Activated CD8-positive, alpha-beta memory T cell treated with anti-CD3 and anti-CD28 coated beads for 1 hour (primary cell): ENCODE data around the gene CARS2.
"Not testable (repeated sequence)": the region's sequence is repeated elsewhere in the genome, so short reads cannot be mapped to it uniquely, and the experiment has no call there.

Source experiments
- DNase-seq, 2 donors: peaks; one replicate each; pipeline ENCODE4 v3.0.0-alpha.2; 2020; ENCODE audit warnings: low read depth in 1 of 2; ENCODE audit errors: extremely low read depth in 1 of 2

CARS2 gene

DNA sequence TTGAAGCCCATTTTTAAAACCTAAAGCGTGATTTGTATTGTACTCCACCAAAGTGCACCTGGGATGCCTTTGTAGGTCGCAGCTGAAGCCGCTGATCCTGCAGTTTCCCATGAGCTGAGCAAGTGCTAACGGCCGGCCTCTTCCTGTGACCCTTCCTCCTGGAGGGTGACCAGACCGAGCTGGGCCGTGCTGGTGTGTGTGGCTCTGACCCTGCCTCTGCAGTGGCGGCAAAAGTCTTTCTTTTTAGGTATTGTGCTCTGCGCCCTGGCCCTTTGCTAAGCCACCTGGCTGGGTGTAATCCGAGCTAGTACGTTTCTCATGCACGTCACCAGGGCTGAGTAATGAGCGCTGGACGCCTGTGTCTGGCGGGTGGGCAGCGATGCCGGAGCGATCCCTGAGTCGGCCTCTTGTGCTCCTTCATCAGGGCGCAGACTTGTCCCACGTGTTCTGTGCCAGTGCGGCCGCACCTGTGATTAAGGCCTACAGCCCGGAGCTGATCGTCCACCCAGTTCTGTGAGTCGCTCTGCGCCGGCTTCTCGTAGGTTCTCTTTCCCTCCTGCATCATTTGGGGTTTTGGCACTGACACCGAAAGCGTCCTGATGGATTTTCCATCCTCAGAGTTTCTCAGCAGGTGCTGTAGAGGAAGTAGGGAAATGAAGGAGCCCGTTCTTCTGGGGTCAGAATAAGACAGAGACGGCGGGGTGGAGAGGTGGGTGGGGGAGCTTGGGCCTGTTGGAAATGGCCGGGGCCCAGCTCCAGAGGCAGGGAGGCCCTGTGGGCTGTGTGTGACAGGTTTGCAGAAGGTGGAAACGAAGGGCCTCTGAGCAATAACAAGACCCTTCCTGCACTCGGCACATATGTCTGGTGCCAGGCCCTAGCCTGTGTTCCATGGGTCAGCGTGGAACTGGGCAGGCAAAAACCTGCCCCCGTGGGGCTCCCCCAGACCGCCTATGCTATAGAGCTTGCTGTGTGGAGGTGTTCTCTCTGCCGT is 80.9 kb downstream of the CARS2 start:
- no peak for DNase-seq

DNA sequence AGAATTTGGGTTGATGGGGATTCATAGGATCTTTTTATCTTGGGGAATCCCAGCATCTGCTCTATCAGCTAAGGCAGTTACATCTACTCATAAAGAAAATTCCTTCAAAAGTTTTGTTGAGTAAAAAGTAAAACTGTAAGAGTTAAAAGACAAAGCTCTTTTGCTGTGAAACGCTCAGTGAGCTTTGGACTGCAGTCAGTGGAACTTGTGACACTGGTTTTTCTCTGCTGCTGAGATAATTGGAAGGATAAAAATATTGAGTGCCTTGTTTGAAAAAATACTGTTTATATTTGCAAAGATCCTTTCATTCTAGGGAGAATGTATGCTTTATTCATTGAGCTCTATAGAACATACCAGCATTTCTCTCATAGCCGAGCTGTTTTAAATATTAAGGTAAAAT is 85.3 kb downstream of the CARS2 start:
- DNase-seq: no peak

DNA sequence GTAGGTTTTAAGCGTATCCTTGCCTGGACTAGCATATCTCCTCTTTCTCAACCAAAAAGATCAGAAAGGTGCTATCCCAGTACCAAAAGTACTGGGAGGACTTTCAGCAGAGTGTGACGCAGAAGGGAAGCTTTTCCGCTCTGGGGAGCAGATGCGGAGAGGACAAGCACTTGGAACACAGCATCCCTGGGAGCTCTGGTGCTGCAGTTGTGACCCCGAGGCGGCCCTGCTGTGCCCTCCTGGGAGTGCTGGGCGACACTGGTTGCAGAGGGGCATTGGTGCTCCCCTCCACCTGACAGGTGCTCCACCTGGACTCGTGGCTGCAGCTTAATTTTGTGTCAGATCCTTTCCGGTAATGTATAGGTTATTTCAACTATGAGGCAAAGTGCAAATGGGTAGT is 87.1 kb downstream of the CARS2 start:
- no peak for DNase-seq

DNA sequence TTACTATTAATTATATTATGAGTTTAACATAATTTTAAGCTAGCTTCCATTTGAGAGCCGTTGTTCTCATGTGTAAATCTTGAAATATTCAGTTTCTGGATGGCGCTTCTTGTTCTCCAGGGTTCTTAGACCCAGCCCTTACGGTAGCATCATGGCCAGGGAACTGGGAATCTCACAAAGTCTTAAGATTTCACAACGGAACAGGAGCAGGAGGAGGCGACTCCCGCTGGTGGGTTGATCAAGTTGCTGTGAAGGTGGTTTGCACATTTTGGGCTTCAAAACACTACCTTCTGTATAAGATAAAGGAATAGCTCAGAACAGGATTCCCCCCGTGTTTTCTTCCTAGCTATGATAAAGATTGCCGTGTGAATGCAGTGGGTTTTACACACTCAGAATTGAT is 87.7 kb downstream of the CARS2 start:
- no peak for DNase-seq

DNA sequence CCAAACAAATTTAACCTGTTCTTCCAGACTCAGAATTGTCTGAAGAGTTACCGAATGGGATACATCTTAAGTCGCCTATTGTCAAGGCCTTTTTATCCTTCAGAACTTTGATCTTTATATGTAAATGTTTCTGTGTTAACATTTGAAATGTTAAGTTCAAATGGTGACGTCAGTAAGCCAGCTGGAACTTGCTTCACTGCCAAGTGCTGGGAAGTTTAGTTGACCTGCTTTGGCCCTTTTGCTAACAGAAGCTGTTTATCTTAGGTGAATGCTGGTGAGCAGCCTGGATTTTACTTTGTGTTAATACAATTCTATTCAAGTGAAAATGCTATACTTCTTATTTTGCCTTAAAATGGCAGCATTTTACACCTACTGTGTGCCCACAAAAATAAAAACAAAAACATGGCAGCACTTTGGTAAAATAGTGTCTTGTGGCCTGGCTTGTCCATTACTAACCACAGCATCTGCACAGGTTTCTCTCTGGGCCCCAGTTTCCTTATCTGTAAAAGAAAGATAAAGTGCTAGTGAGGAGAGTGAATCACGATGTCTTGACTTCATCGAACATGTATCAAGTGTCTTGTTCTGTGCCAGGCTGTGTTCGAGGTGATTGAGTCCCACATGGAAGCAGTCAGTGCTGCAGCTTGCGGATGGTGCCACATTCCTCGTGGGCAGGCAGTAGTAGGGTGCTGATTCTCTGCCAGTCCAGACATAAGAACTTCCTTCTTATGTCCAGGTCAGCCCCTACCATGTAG is 88.4 kb downstream of the CARS2 start:
- no peak for DNase-seq

DNA sequence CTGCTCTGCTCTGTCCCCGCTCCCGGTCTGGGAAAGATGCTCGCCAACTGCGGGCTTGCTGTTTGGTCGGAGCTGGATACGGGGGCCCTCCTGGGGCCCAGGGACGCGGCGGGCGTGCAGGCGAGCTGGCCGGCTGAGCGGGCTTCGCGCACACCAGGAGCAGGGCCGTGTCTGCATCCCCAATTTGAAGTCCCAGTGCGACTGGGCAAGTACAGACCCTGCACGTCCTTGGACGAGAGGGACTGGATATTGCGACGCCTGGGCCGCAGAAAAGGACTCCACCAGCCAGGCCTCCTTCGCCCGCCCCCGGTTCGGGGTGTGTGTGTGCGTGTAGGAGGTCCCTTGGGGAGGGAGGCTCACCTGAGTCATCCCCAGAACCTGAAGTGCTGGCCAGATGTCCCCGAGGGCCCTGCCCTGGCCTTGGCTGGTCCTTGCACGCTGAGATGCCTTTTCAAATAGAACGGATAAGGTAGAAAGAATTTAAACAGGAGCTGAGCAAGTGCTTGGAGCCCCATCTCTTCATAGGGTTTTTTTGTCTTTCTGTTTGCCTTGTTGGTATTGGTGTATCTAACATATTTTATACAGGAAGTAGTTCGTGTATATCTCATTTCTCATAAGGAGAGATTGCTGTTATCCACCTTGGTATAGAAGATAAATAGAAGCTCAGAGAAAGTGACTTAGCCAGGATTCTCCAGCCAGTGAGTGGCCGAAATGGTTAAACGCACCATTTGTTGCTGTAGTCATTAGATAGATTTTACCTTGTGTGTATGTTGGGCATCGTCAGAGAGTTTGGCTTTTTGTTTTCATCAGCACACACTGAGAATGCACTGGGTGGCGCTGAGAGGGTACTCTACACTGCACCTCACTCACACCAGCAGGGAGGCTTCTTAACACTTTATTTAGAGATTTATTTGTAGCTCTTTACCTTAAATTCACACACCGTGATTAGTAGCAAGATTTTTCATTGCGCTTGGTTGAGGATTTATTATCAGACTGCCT is 89.5 kb downstream of the CARS2 start:
- DNase-seq: no peak

DNA sequence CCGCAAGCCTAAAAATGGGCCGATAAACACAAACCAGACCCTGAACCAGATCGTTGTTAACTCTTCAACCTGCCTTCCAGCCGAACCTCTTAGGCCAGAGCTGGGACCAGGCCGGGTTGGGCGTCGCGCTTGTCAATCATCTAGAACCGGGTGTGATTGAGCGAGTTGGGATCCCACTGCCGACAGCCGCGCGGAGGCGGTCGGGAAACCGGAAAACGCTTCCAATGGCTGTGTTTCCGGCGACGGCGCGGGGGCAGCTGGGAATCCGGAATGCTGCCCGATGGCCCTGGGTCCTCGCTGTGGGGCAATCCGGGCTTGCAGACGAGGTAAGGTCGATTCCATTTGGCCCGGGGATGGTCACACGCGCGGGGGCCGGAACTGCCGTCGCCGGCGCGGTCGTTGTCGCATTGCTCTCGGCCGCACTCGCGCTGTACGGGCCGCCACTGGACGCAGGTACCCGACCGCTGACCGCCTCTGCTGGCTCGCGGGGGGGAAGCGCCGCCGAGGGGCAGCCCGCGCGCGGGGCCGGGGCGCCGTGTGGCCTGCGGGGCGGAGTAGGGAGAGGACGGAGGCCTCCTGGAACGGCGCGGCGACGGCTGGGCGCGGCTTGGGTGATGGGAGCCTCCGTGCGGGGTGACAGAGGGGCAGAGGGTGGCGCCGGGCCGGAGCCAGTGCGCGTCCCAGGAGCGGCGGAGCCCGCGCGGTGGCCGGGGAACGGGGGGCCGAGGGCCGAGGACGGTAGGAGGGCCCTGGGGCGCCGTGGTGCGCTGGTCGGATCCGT is 90.4 kb downstream of the CARS2 start, which contains the start of gene NAXD:
TSS of gene NAXD (plus strand) at position 224 of the 781 bp plus-strand sequence. CDS start at position 281, 57 bp downstream.
- peak; percentile 38 to 54 for DNase-seq

DNA sequence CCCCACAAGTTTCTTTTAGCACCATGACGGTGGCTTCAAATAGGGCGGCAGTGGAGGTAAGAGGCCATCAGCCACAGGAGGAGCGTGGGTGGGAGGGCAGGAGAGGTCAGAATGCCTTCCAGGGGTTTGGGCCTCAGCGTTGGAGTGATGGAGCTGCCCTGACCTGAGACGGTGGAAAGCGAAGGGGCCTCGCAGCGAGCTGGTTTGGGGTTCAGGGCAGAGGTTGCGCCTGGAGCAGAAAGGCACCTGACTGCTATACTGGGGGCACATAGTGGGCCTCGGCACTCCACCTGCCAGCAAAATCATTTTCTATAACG is 91.0 kb downstream of the CARS2 start:
- no peak for DNase-seq

DNA sequence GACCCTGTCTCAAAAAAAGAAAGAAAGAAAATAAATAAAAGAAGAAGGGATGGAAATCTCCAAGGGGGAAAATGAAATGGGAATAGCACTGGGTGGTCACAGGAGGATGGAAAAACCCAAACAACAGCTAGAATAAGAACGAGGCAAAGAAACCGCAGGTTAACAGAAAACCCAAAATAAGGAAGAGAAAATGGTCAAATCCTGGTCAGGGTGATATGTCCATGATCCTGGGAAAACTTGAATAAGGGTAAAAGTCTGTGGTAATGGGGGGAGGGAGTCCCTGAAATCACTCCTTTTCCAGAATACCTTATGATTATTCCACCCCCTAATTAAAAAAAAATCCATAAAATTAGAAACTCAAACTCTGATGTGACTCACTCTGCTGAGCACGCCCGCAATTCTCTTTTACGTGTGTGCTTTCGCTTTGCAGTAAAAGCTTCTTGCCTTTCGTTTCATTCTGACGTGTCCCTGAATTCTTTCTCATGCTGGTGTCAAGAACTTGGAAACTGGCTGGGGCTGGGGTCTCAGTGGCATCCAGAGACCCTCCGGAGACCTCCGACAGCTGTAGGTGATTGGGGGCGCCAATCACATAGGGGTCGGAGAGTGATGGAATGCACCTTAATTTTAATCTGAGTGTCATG is 94.8 kb downstream of the CARS2 start:
- no peak for DNase-seq

DNA sequence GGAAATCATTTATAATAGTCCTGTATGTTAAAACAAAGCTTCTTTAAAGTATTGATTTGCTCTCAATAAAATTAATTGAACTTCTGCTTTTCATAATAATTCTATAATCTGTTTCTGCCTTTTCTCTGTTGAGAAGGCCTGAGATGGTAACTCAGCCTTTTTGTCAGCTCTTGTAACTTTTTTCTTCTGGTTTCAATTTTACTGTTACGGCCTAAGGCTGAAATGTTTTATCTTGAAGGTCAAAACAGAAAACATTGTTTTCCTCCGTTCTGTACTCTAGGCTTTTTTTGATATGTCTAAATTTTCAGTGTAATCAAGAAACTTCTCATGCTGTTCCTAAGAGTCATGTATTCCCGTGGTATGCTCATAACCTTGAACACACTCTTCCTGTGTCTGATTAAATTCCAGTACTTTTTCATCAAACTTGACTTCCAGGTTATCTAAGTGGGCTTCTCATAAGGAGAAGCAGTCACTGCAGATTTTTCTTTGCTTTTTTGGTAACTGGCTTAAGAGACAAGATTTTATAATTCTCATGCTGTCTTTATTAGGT is 98.2 kb downstream of the CARS2 start:
- no peak for DNase-seq

DNA sequence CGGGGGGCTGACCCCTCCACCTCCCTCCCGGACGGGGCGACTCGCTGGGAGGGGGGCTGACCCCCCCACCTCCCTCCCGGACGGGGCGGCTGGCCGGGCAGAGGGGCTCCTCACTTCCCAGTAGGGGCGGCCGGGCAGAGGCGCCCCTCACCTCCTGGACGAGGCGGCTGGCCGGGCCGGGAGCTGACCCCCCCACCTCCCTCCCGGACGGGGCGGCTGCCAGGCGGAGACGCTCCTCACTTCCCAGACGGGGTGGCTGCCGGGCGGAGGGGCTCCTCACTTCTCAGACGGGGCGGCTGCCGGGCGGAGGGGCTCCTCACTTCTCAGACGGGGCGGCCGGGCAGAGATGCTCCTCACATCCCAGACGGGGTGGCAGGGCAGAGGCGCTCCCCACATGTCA is 99.6 kb downstream of the CARS2 start:
- not testable (repeated sequence) for DNase-seq

DNA sequence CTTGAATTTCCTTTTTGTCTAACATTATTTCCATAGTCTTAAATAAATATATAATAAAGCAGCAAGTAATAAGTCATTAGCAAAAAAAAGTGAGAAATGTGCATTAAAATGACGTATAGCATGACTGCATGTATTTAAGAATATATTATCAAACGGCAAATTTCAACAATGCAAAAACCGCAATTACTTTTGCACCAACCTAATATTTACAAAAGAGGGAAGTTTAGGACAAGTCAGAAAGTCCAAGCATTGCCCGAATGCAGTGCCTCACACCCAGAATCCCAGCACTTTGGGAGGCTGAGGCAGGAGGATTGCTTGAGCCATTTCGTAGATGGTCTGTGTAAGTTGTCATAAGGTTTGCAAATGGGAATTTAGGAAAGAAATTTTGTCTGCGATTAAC is 100.8 kb downstream of the CARS2 start:
- DNase-seq: no peak

DNA sequence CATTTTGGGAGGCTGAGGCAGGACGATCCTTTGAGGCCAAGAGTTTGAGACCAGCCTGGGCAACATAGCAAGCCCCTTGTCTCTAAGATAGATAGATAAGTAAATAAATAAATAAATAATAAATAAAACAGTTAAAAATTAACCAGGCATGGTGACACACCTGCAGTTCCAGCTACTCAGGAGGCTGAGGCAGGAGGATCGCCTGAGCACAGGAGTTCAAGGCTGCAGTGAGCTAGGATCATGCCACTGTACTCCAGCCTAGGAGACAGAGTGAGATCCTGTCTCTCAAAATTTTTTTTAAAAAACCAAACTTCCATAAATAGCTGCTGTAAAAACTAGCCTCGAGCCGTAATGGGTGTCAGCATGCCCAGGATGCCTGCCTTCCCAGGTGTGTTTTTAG is 104.9 kb downstream of the CARS2 start:
- DNase-seq: no peak

DNA sequence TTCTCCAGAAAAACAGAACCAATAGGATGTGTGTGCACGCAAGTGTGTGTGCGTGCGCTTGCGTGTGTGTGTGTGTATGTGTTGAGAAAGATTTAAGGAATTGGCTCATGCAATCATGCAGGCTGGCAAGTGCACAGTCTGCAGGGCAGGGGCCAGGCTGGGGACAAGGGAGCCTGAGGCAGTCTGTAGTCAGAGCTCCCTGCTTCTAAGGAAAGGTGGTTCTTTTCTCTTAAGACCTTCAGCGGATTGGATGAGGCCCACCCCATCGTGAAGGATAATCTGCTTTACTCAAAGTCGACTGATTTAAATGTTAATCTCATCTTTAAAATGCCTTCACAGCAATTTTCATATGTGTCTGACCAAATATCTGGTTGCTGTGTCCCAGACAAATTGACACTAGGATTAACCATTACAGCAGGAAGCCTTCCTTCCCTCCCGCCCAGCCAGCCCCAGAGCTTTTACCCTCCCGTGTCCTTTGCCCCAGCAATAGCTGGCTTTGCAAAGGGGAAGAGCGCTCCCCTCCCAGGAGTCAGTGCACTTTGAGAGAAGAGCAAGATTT is 105.6 kb downstream of the CARS2 start:
- DNase-seq: no peak

DNA sequence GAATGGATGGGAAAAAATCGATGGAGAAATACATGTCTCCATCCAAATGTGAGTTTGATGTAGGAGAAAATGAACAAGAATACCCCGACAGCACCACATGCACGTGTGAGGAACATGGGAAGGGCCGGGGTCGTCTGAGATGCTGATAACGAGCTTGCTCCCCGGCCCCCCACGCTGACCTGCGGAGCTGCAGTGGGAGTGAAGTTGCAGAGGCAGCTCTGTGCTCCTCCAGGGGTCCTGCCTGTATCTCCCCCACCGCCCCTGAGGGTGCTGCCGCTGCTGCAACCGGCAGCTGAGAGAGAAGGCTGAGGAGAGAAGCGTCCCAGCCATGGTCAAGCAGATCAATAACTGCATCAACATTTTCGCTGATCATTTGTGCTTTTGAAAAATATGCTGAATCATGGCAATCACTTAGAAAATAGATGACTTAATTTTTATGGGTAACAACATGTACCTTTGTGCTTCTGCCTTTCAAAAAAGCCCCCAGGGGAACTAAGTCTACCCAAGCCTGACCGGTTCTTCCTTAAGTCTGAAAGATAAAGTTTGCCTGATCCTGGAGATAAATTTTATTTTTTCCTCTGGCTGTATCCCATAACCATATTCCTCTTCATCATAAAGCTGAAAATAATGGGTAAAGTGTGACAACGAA is 108.8 kb downstream of the CARS2 start:
- DNase-seq: no peak

DNA sequence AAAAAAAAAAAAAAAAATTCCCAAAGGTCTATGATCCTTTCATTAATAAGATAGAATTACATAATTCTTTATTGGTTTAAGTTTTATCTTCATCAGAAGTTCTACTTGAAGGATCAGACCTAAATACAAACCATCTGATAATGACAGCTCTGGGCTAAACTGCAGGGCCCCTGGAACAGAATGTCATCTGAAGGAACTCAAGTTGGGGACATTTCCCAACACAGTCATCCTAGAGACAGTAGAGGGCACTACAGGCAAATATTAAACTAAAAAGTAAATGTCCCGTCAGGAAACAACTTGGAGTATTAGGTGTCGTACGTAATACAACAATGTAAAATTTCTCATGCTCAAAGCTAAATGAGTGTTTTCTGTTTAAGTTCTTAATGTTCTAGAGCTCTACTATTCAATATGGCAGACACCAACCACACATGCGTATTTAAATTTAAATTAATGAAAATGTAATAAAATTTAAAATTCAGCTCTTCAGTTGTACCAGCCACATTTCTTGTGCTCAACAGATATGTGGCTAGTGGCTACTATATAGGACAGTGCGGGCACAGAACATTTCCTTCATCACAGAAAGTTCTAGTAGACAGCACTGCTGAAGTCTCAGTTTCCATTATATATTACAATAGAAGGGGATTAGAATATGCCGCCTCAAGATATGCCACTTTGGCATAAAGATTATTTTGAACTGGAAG is 112.3 kb downstream of the CARS2 start:
- no peak for DNase-seq

DNA sequence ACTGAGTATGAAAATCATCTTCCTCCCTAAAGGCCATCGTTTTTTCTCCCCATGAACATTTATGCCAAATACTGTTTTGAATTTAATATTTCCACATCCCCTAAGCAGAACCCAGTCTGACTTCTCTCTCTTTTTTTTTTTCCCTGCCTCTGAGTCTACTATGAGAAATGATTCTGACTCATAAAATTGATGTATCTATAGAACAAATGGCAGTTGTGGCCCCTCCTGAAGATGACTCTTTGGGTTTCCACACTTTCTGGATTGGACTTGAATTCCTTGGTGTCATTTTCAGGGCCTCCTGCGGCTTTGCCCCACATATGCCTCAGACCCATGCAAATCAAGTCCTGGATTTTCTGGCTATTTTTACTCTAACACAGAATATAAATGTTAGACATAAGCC is 113.3 kb downstream of the CARS2 start:
- DNase-seq: no peak
